Fibroblast of the aortic adventitia (primary cell): ENCODE measurements around the gene MROH7. TPM values are rescaled to one million over a fixed set of nuclear protein-coding genes. Genes with fewer than 3 reads are reported as not detected.

Experiments used
- DNase-seq: peaks from one replicate; pipeline ENCODE4 v3.0.0-alpha.2; 2010; ENCODE audit warnings: low read depth
- H3K4me3 ChIP-seq: 2 replicates; pipeline ENCODE4 v1.5.1; 2011; ENCODE audit warnings: low read depth, mild to moderate bottlenecking, control low read depth, low read length, moderate library complexity
- total RNA-seq: library from RNA; depleted of rRNA; stranded (reverse); fragments of >200 nt; gene quantifications from 2 replicates; pipeline ENCODE4 v1.2.3, GENCODE V29; 2012; ENCODE audit warnings: low replicate concordance
- TF ChIP-seq, protein P1 (sequence below): IDR thresholded peaks from 2 replicates; pipeline ENCODE4 v1.5.1; 2011; ENCODE audit warnings: mild to moderate bottlenecking, low read length, control low read depth, inconsistent platforms; ENCODE audit not compliant: insufficient read depth

Gene MROH7
- total RNA-seq, 1 donor = 0.27 TPM

DNA sequence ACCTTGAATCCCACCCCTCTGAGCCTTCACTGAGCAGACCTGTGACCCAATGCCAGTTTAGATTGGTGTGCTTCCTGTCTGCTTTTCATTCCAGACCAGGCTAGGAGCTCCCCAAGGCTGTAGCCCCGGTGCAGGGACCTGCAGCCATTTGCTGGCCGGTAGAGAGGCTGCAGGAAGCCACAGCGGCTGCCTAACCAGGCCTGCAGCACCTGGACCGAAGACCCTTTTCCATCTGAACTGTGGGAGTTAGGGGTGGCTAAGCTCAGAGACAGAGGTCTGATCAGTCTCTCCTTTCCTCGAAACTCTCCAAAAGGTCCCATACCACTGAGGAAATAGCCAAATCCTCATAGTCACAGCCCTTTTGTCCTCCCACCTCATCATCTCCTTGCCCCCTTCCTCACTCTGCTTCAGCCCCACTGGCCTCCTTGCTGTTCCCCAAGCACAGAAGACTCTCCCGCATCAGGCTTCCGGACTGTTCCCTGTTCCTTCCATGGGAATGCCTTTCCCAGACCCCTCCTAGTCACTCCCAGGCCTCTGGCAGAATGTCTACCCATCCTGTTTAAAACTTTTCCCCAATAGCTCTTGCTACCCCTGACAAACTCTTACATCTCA is 73.4 kb downstream of the MROH7 start:
- peak overlapping the region; percentile 95 for H3K4me3 ChIP-seq
- DNase-seq = no peak
- TF ChIP-seq, protein P1, sequence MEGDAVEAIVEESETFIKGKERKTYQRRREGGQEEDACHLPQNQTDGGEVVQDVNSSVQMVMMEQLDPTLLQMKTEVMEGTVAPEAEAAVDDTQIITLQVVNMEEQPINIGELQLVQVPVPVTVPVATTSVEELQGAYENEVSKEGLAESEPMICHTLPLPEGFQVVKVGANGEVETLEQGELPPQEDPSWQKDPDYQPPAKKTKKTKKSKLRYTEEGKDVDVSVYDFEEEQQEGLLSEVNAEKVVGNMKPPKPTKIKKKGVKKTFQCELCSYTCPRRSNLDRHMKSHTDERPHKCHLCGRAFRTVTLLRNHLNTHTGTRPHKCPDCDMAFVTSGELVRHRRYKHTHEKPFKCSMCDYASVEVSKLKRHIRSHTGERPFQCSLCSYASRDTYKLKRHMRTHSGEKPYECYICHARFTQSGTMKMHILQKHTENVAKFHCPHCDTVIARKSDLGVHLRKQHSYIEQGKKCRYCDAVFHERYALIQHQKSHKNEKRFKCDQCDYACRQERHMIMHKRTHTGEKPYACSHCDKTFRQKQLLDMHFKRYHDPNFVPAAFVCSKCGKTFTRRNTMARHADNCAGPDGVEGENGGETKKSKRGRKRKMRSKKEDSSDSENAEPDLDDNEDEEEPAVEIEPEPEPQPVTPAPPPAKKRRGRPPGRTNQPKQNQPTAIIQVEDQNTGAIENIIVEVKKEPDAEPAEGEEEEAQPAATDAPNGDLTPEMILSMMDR = no peak

DNA sequence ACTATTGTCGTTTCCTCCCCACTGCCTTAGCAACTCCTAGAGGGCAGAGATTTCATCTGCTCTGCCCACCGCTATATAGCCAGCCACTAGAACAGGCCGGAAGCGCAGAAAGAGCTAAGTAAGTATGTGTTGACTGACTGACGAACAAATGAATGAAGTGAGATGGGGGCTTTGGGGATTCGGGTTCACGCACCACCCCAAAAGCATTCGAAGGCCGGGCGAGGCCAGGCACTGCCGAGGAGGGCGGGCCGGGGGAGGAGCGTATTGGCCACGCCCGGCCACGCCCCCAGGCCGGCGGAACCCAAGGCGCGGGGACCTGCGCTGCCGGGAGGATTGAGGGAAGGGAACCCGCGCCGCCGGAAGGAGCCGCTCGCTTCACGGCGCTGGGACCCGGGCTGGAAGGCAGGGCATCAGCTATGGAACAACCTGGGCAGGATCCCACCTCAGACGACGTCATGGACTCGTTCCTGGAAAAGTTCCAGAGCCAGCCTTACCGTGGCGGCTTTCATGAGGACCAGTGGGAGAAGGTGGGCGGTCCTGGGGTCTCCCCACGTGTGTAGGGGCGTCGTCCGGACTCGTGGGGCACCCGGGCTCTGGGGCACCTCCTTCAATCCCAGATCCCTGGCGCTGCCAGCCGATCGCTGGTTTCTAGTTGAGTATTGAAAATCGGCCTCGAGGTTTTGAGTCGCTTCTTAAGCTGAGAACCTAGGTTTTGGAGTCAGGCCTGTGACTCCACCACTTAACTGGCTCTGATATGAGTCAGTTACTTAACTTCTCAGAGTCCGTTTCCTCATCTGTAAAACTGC is 74.1 kb downstream of the MROH7 start, which contains the start of gene TTC4:
TSS of gene TTC4 (plus strand) at position 369 of the 806 bp plus-strand sequence. CDS start at position 417, 48 bp downstream.
- DNase-seq = peak; percentile 74
- TF ChIP-seq, protein P1 = no peak
- H3K4me3 ChIP-seq = peak within 1 kb of the TSS; percentile 95

DNA sequence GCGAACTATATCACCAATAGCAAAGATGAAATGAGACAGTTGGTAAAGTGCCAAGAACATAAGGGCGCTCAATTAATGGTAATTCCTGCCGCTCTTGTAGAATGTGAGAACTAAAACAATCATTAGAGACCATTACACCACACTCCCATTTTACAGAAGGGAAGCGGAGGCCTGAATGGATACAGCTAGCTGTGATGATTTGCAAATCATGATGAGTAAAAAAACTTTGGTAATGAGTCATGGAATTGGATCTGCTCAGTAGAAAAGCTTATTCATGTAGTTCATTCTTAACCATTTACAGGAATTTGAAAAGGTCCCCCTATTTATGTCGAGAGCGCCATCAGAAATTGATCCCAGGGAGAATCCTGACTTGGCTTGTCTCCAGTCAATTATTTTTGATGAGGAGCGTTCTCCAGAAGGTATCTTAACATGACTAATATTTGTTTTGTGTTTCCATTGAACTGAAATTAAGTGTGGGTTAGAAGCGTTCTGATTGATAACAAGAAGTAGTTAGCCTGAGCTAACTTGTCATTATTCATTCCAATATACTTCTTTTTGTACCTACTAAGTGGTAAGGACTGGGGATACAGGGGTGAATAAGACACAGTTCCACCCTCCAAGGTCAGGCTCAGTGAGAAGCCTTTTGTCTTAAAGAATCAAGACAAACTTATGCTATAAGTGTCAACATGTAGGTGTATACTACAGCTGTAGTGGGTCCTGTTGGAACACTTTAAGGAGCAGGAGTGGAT is 74.9 kb downstream of the MROH7 start:
- peak overlapping the region; percentile 95 for H3K4me3 ChIP-seq
- TF ChIP-seq, protein P1 = no peak
- DNase-seq = peak; percentile 61

DNA sequence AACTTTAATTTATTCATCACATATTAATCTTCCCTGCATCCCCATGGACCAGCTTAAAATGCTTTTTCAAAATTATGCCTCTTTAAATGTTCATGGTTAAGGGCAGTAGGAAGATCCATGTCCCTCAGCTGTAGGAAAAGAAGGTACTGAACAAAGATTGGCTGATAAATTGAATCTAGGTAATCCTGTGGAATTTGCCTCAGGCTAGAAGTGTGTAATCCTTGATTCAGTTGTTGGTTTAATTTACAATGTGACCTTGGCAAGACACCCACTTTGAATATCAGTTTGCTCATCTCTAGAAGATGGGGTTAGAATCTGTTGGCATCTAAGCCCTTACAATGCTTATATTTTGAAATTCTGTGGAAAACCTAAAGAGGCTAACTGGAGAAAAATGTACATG is 80.1 kb downstream of the MROH7 start:
- DNase-seq = no peak
- TF ChIP-seq, protein P1 = no peak
- H3K4me3 ChIP-seq = no peak overlapping the region

DNA sequence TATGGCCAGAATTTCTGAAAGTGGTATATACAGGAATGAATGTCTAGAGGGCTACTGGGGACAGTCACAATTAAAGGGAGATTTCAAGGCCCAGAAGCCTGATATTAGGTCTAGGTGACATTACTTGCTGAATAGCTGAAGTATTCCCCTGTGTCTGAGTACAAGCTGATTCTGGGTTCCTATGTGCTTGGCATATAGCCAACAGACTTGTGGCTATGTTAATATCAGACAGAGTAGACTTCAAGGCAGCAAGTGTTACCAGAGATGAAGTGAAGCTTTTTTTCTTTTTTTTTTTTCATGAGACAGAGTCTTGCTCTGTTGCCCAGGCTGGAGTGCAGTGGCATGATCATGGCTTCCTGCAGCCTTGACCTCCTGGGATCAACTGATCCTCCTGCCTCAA is 82.4 kb downstream of the MROH7 start:
- no peak for DNase-seq
- no peak overlapping the region for H3K4me3 ChIP-seq
- TF ChIP-seq, protein P1 = no peak

DNA sequence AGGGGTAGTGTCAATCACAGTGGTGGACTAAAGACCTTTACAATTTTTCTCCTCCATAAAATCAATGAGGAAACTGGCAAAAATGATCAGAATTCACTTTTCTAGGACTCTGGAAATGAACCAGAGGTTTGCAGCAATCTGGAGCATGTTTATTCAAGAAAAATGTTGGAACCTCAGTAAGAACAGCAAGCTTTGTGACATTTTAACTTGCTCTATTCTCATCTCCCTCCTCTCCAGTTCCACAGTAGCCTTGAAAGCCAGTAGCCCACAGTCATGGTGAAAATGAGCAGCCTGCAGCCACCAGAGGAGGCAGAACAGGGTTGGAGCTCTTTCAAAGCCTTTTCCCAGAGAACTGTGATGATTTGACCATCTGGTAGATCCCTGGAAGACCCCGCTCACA is 83.2 kb downstream of the MROH7 start:
- no peak overlapping the region for H3K4me3 ChIP-seq
- TF ChIP-seq, protein P1 = no peak
- no peak for DNase-seq
